Smooth muscle cell (in vitro differentiated cells): ENCODE results near the gene HOXA6. TPM values are rescaled to one million over a fixed set of nuclear protein-coding genes. Genes with fewer than 3 reads are reported as not detected.

Source experiments
- DNase-seq: peaks from one replicate; lab custom pipeline; 2025; ENCODE audit not compliant: unreplicated experiment; lab: John Stamatoyannopoulos, UW
- H2AFZ ChIP-seq: fragments of 200-600 bp; sonication (generic); 2 replicates; pipeline ENCODE4 v1.6.0; 2016; ENCODE audit warnings: antibody characterized with exemption, low read depth, mild to moderate bottlenecking
- H3F3A ChIP-seq: fragments of 200-600 bp; sonication (generic); 2 replicates; pipeline ENCODE4 v1.6.0; 2017; ENCODE audit warnings: antibody characterized with exemption, low read depth
- H3K27ac ChIP-seq: fragments of 200-600 bp; sonication (generic); 2 replicates; pipeline ENCODE4 v1.5.1; 2016; ENCODE audit warnings: low read depth, mild to moderate bottlenecking
- H3K27me3 ChIP-seq: fragments of 200-600 bp; sonication (generic); 2 replicates; pipeline ENCODE4 v1.6.1; 2016; ENCODE audit warnings: low read depth, mild to moderate bottlenecking
- H3K36me3 ChIP-seq: fragments of 200-600 bp; sonication (generic); 2 replicates; pipeline ENCODE4 v1.5.1; 2016; ENCODE audit warnings: low read depth
- H3K4me1 ChIP-seq: fragments of 200-600 bp; sonication (generic); 2 replicates; pipeline ENCODE4 v1.5.1; 2016; ENCODE audit warnings: low read depth
- H3K4me2 ChIP-seq: fragments of 200-600 bp; sonication (generic); 2 replicates; pipeline ENCODE4 v1.6.0; 2016; ENCODE audit warnings: mild to moderate bottlenecking
- H3K4me3 ChIP-seq: fragments of 200-600 bp; sonication (generic); 2 replicates; pipeline ENCODE4 v1.5.1; 2016; ENCODE audit warnings: mild to moderate bottlenecking
- H3K79me2 ChIP-seq: fragments of 200-600 bp; sonication (generic); 2 replicates; pipeline ENCODE4 v1.6.0; 2016; ENCODE audit warnings: low read depth, mild to moderate bottlenecking
- H3K9ac ChIP-seq: fragments of 200-600 bp; sonication (generic); 2 replicates; pipeline ENCODE4 v1.6.0; 2016; ENCODE audit warnings: low read depth
- H3K9me3 ChIP-seq: fragments of 200-600 bp; sonication (generic); replicated peaks from 2 replicates; pipeline ENCODE4 v1.5.1; 2016; ENCODE audit warnings: low read depth
- H4K20me1 ChIP-seq: fragments of 200-600 bp; sonication (generic); 2 replicates; pipeline ENCODE4 v1.6.0; 2016; ENCODE audit warnings: low read depth
- CTCF ChIP-seq: fragments of 200-600 bp; sonication (generic); IDR thresholded peaks from 2 replicates; pipeline ENCODE4 v1.5.1; 2017; ENCODE audit warnings: borderline replicate concordance, mild to moderate bottlenecking, antibody characterized with exemption; ENCODE audit not compliant: insufficient read depth, poor library complexity, severe bottlenecking
- WGBS: methylation state at CpG from one replicate; pipeline ENCODE4 v1.1.7; 2016; ENCODE audit warnings: low lambda C conversion rate; 5-methylcytosine and 5-hydroxymethylcytosine counted together
- polyA plus RNA-seq: library from polyadenylated mRNA; unstranded; fragments of >200 nt; fragmentation: Nextera tagmentation; extraction: Ambion mirVana; gene quantifications from 2 replicates; pipeline ENCODE4 v1.2.1, GENCODE V29; 2016
- total RNA-seq: library from RNA; depleted of rRNA; stranded (reverse); fragments of >200 nt; gene quantifications from 2 replicates; pipeline ENCODE4 v1.2.3, GENCODE V29; 2014

HOXA6 gene
- total and polyA plus RNA-seq, 2 experiments from 2014 or later: 0.56 to 0.58 TPM

- no peak for TF ChIP-seq CTCF
- Histone ChIP-seq H3K9me3 (no peaks in the 10 kb centered on the region), H3K27ac (no peak overlapping the region), H2AFZ (no peak overlapping the region), H3K79me2 (no peaks in the 10 kb centered on the region), H3K9ac (no peak overlapping the region), H3K27me3 (peaks cover 100% of the 10 kb centered on the region), H3K4me1 (peaks cover 9% of the 10 kb centered on the region), H3K4me2 (no peak overlapping the region), H4K20me1 (peaks cover 6% of the 10 kb centered on the region), H3F3A (no peaks in the 10 kb centered on the region), H3K36me3 (no peaks in the 10 kb centered on the region), H3K4me3 (no peak overlapping the region)
- no peak for DNase-seq
- 18% methylated on average over 13 of the region's 13 CpGs for WGBS
Measured at GRCh38 chr7:27105301-27106031, 42.1 kb downstream of the HOXA6 start.

- H3K27ac ChIP-seq: no peak overlapping the region
- H3K4me1 ChIP-seq: peaks cover 9% of the 10 kb centered on the region
- no peak overlapping the region for H3K9ac ChIP-seq
- WGBS: 18% methylated on average over 13 of the region's 13 CpGs
- no peaks in the 10 kb centered on the region for H3K9me3 ChIP-seq
- H3F3A ChIP-seq: no peaks in the 10 kb centered on the region
- no peak overlapping the region for H3K4me3 ChIP-seq
- TF ChIP-seq CTCF: no peak
- no peaks in the 10 kb centered on the region for H3K36me3 ChIP-seq
- H3K79me2 ChIP-seq: no peaks in the 10 kb centered on the region
- no peak for DNase-seq
- peaks cover 100% of the 10 kb centered on the region for H3K27me3 ChIP-seq
- peaks cover 6% of the 10 kb centered on the region for H4K20me1 ChIP-seq
- no peak overlapping the region for H3K4me2 ChIP-seq
- H2AFZ ChIP-seq: no peak overlapping the region
Measured at GRCh38 chr7:27104341-27105058, 43.1 kb downstream of the HOXA6 start.

- Histone ChIP-seq H3K9me3 (no peaks in the 10 kb centered on the region), H3K4me2 (no peak overlapping the region), H3K27ac (no peak overlapping the region), H3K4me1 (peaks cover 9% of the 10 kb centered on the region), H3K79me2 (no peaks in the 10 kb centered on the region), H3F3A (no peaks in the 10 kb centered on the region), H4K20me1 (peaks cover 13% of the 10 kb centered on the region), H2AFZ (no peak overlapping the region), H3K4me3 (no peak overlapping the region), H3K27me3 (peaks cover 100% of the 10 kb centered on the region), H3K36me3 (no peaks in the 10 kb centered on the region), H3K9ac (no peak overlapping the region)
- TF ChIP-seq CTCF: no peak
- no peak for DNase-seq
- 6% methylated on average over 33 of the region's 35 CpGs for WGBS
Measured at GRCh38 chr7:27103489-27104226, 43.9 kb downstream of the HOXA6 start.
